ENCODE measurements around the gene SSR2.
"Not testable (repeated sequence)": the region's sequence is repeated elsewhere in the genome, so short reads cannot be mapped to it uniquely, and the experiment has no call there.

SSR2 gene

DNA sequence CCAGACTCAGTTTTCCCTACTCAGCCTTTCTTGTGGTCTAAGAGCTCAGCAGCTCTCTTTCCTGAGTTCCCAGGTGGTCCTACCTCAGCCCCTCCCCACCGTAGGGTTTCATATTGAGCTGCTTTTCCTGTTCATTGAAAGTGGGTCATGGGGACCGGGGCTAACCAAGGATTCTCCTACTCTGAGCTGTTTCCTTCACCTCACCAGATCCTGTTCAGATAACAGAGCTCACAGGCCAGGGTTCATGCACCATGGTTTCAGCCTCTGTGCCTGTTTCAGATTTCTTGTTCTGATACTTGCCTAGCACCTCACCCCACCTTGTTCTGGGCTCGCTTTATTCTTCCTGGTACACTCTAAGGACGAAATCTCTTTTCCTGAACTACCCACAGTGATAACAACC lies 24.3 kb upstream of the SSR2 start:
- DNase-seq = no peak

DNA sequence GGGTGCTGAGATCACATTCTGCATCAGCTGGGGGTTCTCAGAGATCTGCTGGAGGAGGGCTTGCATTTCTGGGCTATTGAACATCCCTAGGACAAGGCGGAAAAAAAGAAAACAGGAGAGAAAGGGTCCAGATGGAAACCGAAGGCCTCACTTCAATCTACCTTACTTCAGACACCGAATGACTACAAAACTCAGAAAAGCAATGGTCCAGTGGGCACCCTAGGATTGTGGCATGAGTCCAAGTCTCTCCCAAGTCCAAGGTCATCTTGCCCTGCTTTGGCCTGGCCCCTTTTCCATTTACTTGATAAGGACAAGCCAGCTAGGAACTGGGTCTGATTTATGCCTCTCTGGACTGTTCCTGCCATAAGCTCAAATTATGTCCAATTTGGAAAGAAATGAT lies 22.1 kb upstream of the SSR2 start:
- no peak for DNase-seq

DNA sequence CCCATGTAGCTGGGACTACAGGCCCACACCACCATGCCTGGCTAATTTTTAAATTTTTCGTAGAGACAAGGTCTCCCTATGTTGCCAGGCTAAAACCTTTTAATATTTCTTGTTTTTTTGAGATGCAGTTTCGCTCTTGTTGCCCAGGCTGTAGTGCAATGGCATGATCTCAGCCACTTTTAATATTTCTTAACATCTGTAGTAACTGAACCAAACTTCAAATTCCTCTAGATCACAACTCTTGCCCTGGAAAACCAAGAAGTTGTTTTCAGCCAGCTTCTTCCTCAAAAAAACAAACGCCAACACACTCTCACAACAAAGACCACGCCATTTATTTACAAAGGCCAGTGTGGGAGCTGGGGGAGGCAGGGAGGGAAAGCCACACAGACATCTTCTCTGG lies 14.2 kb upstream of the SSR2 start:
- DNase-seq = not testable (repeated sequence)

DNA sequence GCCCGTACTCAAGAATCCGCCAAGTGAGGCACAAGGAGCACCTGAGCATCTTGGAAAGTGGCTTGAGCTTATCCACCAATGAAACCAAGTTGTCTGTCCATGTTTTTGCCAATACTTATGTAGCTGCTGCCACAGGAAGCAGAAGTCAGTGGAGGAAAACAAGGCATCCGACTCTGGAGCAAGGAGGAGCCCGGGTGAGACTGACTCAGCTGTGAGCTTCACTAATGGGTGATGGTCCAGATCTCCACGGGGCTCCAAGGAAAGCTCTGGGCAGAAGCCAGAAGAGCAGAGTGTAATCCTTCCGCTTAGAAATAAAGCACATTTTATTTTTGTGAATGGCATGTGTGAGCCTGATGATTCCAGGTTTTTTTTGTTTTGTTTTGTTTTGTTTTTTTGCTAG lies 12.3 kb upstream of the SSR2 start:
- DNase-seq = no peak

DNA sequence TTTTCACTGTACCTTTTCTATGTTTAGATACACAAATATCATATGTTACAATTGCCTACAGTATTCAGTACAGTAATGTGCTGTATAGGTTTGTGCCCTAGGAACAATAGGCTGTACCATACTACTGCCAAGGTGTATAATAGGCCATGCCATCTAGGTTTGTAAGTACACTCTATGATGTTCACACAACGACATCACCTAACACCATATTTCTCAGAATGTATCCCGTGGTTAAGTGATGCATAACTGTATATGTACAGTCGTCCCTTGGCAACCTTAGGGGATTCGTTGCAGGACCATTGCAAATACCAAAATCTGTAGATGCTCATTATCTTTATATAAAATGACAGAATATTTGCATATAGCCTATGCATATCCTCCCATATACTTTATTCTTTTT lies 5.8 kb upstream of the SSR2 start:
- DNase-seq = no peak

DNA sequence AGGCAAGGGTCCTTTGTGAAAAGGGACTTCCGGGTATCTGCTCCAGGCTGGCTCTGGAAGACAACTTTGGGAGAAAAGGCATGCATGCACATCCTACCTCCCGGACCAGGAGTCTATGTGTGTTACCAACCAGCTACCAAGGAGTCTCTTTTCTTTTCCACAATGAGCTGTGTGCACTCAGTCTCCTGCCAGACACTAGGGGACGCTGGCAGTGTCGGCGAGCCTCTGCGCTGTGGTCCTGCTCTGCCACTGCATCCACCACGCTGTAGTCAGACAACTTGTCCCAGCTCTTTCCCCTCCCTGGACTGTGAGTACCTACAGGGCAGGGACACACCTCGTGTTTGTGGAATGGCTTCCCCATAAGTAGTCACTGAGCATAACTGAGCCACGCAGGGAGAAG lies 5.1 kb upstream of the SSR2 start:
- DNase-seq = peak; percentile 35

DNA sequence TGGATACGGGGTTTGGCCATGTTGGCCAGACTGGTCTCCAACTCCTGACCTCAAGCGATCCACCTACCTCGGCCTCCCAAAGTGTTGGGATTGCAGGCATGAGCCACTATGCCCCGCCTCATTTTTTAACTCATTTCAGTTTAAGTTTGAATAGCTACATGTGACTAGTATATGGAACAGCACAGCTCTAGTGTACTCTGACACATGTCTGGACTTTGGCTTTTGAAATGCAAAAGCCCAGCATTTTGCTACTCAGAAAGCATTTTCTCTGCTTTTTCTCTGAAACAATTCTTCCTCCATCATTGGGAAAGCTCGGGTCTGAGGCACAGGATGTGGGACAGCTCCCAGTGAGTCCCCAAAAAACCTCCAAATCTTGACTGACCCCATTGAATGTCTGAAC lies 4.0 kb upstream of the SSR2 start:
- DNase-seq = no peak

DNA sequence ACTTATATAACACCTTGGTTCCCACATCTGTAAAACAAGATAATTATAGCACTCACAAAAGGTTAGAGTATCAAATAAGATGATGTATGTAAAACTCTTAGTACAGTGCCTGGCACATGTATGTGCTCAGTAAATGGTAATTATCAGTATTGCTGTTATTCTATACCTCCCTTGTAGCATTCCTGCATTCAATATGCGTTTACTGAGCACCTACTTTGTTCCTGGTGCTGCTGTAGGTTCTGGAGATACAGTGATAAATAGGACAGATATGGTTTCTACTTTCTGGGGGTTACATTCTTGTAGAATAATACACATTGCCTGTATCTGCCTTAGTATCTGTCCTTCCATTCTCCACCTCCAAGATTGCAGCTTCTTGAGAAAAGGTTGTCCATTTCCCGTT lies 1.2 kb upstream of the SSR2 start:
- DNase-seq = no peak

DNA sequence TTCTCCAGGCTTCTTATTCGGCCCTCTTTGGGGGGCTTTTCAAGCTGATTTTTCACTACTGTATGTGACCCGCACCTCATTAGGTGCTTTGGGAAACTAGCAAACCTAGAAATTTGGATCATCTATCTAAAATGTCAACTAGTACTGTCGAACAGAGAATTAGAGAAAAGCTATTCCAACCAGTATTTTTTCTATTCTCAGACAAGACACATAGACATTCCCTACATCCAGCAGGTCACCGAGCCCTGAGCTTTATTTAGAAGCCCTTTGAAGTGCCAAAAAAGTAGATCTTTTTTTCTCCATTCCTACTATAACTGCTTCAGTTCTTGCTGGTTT lies 310 bp upstream of the SSR2 start:
- DNase-seq = no peak

DNA sequence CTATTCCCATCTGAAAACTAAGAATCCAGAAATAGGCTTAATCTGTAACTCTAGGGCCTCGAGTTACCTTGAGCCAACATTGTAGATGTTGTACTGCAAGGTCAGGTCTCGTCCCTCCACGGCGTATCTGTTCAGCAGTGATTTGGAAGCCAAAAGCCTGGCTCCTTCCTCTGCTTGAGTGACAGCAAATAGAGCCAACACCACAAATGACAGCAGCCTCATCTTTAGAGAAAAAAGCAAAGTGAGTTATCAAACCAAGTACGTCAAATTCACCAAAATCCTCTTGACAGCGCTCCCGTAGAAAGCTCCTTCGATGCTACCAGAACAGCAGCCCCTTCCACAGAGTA lies 832 bp downstream of the SSR2 start:
- no peak for DNase-seq

DNA sequence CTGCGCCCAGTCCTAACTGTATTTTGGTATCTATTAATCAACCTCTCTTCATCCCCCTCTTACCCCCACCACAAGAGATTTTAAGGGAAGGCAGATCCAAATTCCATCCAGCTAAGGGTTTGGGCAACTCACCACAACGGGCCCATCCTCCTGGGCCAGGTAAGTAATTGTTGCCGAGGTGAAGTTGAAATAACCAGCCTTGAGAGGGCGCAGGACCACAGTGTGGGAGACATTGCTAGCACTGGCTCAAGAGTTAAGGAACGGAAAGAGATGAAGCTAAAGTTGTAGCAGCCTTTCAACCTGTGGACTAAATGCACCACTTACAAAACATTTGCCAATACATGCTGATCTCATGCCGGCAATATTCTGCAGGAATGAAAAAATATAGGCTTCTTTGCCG lies 5.9 kb downstream of the SSR2 start:
- DNase-seq = no peak

DNA sequence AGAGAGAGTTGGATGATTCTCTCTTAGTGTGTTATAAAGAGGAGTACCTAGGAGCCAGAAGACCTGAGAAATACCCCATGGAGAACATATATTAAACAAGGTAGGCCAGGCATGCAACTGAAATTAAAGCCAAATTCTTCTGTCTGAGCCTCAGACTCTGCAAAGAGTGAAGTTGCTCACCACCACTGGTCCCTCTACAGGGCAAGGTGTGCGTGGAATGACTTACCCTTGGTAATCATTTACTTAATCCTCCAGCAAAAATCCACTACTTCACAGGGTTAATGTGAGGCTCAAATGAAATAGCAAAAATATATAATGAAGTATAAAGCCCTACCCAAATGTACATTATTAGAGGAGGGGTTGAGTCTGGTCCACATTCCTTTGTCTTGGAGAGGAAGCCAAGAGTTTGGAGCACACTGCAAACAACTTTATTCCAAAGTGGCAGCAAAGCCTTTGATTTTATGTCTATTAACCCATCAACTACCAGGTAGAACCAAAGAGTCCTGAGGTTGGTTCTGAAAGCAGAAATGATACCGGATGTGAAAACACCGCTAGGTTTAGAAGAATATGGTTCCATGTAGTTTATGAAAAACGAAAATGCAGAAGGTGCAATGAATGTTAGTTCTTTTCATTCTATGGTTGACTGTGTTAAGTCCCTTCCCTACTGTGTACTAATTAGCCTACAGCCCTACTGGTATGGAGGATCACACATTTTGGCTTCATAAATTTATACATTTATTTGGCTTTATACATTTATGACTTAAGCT lies 8.5 kb downstream of the SSR2 start:
- DNase-seq = no peak

DNA sequence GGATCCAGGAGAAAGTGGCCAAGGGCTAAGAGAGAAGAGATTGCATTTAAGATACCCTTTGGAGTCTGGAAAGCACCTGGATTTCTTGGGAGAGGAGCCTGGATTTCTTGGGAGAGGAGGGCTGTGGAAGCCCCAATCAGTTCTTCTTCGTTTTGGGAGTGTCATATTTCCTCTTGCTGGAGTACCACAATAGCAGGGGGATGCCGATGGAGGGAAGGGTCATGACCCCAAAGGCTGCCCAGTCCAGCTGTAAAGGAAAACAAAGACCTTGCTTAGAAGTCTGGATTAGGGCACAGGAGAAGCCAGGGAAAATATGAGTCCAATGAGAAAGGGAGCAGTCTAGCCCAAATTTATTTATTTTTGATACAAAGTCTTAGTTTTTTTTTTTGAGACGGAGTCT lies 11.3 kb downstream of the SSR2 start:
- DNase-seq = no peak

DNA sequence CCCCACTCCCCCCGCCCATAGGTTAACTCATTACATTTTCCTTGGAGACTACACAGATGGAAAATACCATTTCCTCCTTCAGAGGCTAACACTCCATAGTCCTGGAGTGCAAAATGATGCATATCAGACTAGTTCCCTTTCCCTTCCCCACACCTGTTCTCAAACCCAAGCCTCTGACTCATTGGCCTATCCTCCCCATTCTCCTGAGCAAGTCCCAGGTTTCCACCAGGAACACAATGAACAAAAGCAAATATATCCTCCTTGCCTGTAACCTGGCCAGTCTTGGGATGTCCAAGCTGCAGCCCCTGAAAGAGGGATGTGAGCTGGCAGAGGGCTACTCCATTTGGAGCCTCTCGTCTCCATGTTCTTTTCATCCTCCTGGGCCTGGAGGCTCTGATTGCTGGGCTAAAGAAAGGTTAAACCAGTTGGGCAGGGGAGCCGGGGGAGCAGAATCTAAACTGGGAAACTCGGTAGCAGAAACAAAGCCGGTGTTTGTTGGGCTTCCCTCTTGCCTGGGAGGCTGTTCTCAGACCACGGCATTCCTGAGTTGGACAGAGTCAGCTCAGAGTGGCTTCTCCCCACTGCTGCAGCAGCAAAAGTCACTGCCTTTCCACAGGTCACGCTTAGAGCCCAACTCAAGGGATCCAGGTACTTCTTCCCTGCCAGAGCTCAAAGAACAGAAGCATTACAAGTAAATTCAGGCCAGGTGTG lies 13.9 kb downstream of the SSR2 start:
- DNase-seq = no peak

DNA sequence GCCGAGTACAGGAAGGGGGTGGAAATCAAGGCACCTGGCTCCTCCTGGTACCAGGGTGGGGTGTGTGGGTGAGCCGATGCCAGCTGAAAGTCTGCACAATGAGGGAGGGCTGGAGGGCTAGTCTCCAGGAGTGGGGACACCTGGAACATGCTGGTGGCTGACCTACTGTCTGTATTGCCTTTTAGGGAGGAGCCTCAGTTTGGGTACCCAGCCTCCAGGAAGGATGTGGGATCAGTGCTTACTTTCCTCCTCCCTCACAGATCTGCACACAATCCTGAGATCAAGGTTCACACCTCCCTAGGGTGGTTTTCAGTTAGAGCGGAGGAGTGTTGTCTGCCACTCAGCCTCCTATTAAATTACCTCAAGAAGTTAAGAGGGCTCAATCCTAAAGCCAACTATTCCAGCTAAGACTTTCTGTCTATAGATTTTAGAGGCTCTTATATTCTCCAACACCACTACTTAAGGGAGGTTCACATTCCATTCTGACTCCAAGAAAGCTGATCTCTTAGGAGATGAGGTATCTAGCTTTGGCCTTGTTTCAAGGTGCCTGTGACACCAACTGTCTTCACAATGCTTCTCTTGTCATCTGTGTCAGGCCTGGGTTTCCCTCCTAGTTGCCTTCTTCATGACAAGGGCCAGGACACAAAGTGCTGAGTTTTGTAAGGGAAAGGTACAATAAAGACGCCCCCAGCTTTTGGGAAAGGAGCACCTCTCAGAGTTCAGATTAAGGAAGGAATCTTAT lies 15.7 kb downstream of the SSR2 start:
- DNase-seq = no peak

DNA sequence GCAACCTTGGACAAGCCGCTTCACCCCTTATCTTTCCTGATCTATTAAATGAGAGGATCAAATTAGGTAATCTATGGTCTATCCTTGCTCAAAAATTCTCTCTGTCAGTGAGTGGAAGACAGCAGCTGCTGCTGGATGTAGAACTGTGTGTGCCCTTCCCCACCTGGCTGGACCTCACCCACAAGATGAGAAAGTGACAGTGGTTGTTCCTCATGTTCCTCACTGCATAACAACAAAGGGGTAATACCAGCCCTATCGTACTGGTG lies 16.9 kb downstream of the SSR2 start:
- no peak for DNase-seq

DNA sequence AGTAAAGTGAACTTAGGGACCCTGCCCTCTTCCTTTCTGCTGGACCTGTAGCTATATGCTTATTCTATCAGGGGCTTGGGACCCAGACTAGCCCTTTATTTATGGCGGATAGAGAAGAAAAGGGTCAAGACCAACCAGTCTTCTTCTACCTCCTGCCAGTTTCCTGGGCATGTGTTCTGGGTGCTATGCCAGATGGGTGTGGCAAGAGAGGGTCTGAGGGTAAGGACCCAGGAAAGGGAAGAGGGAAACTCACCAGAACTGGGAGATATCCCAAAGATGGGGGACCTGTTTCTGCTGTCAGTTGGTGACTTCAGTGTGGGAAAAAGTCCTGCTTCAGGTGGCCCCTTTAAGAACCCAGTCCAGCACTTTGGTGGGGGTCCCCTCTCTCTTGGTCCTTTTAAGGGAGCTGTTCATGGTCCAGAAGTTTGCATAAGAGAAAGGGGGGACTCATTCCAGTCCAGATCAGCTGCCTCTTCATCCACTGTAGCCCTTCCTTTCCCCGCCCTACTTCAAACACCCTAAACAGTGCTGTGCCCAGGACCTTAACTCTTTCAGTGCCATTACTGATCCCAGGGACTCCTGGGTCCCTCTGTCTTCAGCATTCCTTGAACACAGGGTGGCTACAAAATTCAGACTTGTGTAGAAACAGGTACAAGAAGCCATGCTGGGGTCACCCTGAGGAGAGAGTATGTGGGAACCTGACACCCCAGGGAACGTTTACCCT lies 18.4 kb downstream of the SSR2 start:
- no peak for DNase-seq

DNA sequence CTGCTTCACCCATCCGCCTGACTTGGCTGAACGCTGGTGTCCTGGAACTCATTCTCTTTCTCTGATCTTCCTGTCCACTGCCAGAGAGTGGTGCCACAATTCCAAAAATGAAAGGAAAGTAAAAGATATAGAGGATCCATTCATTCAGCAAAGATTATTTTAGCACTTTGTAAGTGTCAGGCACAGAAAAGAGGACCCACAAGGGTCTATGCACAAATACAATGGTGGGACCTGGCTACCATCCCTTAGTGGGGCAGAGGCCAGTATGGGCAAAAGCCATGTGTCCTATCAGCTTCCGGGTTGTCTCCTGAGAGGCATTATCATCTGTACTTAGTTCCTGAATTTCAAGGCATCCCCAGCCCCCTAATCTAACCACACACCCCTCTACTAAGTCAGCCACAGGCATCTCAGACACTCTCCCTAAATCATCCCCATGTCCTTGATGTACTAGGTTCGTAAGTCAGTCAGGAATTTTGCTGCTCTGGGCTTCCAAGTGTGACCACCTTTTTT lies 19.0 kb downstream of the SSR2 start:
- no peak for DNase-seq

DNA sequence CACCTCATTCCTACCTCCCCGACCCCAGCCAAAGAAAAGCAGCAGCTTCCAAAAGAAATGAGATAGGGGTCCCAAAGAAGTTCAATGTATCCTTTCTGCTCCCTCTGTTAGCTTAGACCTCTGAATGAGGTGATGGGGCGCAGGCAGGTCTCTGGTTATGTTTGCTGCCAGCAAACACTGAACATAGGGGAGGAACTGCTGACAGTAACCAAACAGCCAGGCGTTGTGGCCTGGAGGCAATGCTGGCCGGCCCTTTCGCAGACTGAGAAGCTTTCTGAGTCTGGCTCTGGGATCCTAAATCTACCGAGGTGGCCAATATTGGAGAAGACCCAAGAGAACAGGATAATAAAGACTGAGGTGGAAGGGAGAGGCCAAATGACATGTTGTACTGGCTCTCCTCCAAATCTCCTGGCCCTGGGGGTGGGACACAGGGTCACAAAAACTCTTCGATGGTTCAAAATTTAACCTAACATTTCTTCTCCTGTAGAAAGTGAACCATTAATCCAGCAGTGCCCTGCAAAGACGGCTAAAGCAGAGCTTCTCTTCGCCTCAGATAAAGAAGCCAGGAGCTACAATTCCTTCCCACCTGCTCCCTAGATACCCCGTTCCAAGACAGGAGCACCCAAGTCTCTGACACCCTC lies 19.6 kb downstream of the SSR2 start:
- no peak for DNase-seq

DNA sequence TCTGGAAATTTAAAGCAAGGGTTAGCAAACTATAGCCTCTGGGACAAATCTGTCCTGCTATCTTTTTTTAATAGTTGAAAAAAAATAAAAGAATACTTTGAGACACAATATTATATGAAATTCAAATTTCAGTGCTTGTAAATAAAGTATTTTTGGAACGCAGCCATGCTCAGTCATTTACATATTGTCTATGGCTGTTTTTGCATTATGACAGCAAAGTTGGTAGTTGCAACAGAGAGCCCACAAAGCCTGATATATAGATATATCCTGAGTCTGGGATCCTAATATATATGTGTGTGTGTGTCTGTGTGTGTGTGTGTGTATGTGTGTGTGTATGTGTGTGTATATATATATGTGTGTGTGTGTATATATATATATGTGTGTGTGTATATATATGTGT lies 20.8 kb downstream of the SSR2 start:
- no peak for DNase-seq

DNA sequence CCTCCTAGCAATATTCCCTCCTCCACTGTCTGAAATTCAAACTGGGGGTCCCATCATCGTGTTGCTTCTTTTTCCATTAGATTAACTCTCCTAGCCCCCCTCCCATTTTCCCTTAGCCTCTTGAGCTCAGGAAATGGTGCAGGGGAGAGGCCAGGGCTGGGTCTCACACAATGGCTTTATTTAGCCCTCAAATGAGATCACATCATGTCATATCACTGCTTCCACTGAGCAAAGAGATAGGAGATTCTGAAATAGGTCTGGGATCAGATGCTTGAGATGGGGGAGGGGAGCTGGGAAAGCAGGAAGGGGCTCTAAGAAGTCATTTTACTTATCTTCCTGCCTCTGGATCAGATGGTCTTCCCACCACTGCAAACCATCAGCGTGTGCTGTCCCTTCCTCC lies 24.6 kb downstream of the SSR2 start:
- DNase-seq = no peak

DNA sequence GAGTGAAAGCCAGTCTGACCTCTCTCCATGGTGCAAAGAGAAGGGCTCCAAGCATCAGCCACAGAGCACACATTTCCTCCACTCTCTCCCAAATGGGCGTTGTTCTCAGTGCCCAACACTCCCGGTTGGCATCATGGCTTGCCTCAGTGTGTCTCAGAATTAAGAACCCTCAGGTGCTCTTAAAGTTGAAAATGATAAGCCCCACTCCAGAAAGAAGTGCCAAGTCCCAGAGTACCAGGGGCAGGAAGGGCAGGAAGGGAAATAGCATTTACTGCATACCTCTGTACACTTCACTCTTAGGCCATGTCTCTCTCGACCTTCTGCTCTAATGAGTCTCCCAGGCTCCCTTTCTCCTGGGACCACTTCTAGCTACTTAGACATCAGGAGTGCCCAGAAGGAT lies 27.2 kb downstream of the SSR2 start:
- no peak for DNase-seq
